GM12878 (cell line): ENCODE measurements around the gene IVD. TPM values are rescaled to one million over a fixed set of nuclear protein-coding genes. Genes with fewer than 3 reads are reported as not detected.

Source experiments
- ATAC-seq: fragments of 200-7000 bp; cut with Tn5 transposase; 3 replicates; pipeline ENCODE4 v1.9.1; 2020; ENCODE audit warnings: mild to moderate bottlenecking, moderate library complexity
- BruUV-seq: library from RNA; stranded (reverse); fragments of 400-500 nt; replicated peaks from 2 replicates; lab custom pipeline; 2021; lab: Mats Ljungman, UMichigan
- CTCF ChIA-PET: fragments of 300-600 bp; sonication (Branson Sonifier 250); formaldehyde crosslinking; extraction: SDS; loops from one replicate; lab custom pipeline; 2021; ENCODE audit warnings: inconsistent platforms; lab: Yijun Ruan, JAX
- POLR2A ChIA-PET: fragments of 350-600 bp; formaldehyde crosslinking; extraction: SDS; loops from one replicate; lab custom pipeline; 2021; ENCODE audit warnings: inconsistent platforms; lab: Charles Lee
- RAD21 ChIA-PET: fragments of 300-600 bp; sonication (Branson Sonifier 250); formaldehyde crosslinking; loops from one replicate; lab custom pipeline; 2023; ENCODE audit warnings: antibody characterized with exemption; ENCODE audit not compliant: unreplicated experiment; lab: Charles Lee
- SMC1A ChIA-PET: fragments of 300-600 bp; sonication (Branson Sonifier 250); formaldehyde crosslinking; loops from one replicate; lab custom pipeline; 2023; ENCODE audit not compliant: unreplicated experiment, uncharacterized antibody; lab: Charles Lee
- DNase-seq: peaks from one replicate; pipeline ENCODE4 v3.0.0-alpha.2; 2011; ENCODE audit warnings: low read depth, low spot score
- FAIRE-seq: peaks from 3 replicates; lab custom pipeline; 2011; peaks lifted over from hg19 to GRCh38; lab: Jason Lieb, UNC
- H2AFZ ChIP-seq: 2 replicates; pipeline ENCODE4 v1.6.0; 2011; ENCODE audit warnings: low read depth, low read length, control low read depth; ENCODE audit not compliant: control insufficient read depth
- H3K27ac ChIP-seq: 2 replicates; pipeline ENCODE4 v1.5.1; 2011; ENCODE audit warnings: control low read depth; ENCODE audit not compliant: control insufficient read depth, insufficient read depth
- H3K27me3 ChIP-seq, 2 experiments: replicated peaks in 1 of 2; 2 replicates each; pipeline versions ENCODE4 v1.6.0 to v1.6.1; 2011; ENCODE audit warnings: low read length in 1 of 2; ENCODE audit not compliant: control insufficient read depth in 2 of 2, insufficient read depth in 2 of 2
- H3K36me3 ChIP-seq, 2 experiments: 2 replicates each; pipeline ENCODE4 v1.5.1; 2011; ENCODE audit warnings: low read length in 1 of 2; ENCODE audit not compliant: control insufficient read depth in 2 of 2, insufficient read depth in 2 of 2
- H3K4me1 ChIP-seq: 2 replicates; pipeline ENCODE4 v1.6.1; 2011; ENCODE audit warnings: mild to moderate bottlenecking, low read length, moderate library complexity, mixed read lengths; ENCODE audit not compliant: control insufficient read depth, insufficient read depth
- H3K4me2 ChIP-seq: 2 replicates; pipeline ENCODE4 v1.6.0; 2011; ENCODE audit warnings: control low read depth; ENCODE audit not compliant: control insufficient read depth, insufficient read depth
- H3K4me3 ChIP-seq: fragments of 200-600 bp; sonication (generic); 2 replicates; pipeline ENCODE4 v1.5.1; 2016
- H3K79me2 ChIP-seq: 2 replicates; pipeline ENCODE4 v1.6.0; 2011; ENCODE audit warnings: low read length; ENCODE audit not compliant: control insufficient read depth, insufficient read depth
- H3K9ac ChIP-seq: 2 replicates; pipeline ENCODE4 v1.8.0; 2011; ENCODE audit warnings: low read length, control low read depth, mixed read lengths; ENCODE audit not compliant: control insufficient read depth, insufficient read depth
- H3K9me3 ChIP-seq: replicated peaks from 3 replicates; pipeline ENCODE4 v1.5.1; 2011; ENCODE audit warnings: mild to moderate bottlenecking, low read length; ENCODE audit not compliant: control insufficient read depth, insufficient read depth
- H4K20me1 ChIP-seq: 2 replicates; pipeline ENCODE4 v1.6.0; 2011; ENCODE audit not compliant: control insufficient read depth, insufficient read depth
- BCL11A ChIP-seq: IDR thresholded peaks from 2 replicates; pipeline ENCODE4 v1.6.1; 2011; ENCODE audit warnings: low read depth, low read length
- FOXK2 ChIP-seq: fragments of 450-650 bp; IDR thresholded peaks from 2 replicates; pipeline ENCODE4 v1.6.1; 2017; ENCODE audit warnings: mild to moderate bottlenecking, moderate library complexity
- GATAD2B ChIP-seq: fragments of 450-650 bp; conservative IDR thresholded peaks from 2 replicates; pipeline ENCODE4 v1.6.1; 2017; ENCODE audit warnings: low read depth, mild to moderate bottlenecking, moderate library complexity
- IKZF1 ChIP-seq: fragments of 450-650 bp; conservative IDR thresholded peaks from 2 replicates; pipeline ENCODE4 v1.6.1; 2017; ENCODE audit warnings: antibody characterized with exemption, mild to moderate bottlenecking
- KAT2A ChIP-seq: conservative IDR thresholded peaks from 2 replicates; pipeline ENCODE4 v1.6.1; 2011; ENCODE audit warnings: low read depth, low read length; ENCODE audit not compliant: control insufficient read depth
- PAX5 ChIP-seq: IDR thresholded peaks from 2 replicates; pipeline ENCODE4 v1.6.1; 2011; ENCODE audit warnings: low read depth, low read length, borderline replicate concordance
- SMAD1 ChIP-seq: fragments of 450-650 bp; IDR thresholded peaks from 2 replicates; pipeline ENCODE4 v1.6.1; 2018; ENCODE audit warnings: mild to moderate bottlenecking, low read depth; ENCODE audit not compliant: partially characterized antibody
- SREBF1 ChIP-seq: IDR thresholded peaks from 2 replicates; pipeline ENCODE4 v1.6.1; 2012; ENCODE audit warnings: mild to moderate bottlenecking, low read length
- WGBS: methylation state at CpG from one replicate; pipeline ENCODE4 v1.1.6; 2016; ENCODE audit warnings: low lambda C conversion rate; ENCODE audit not compliant: insufficient replicate concordance, insufficient coverage; ENCODE audit errors: missing lambda C conversion rate; 5-methylcytosine and 5-hydroxymethylcytosine counted together
- in situ Hi-C: fragments of 300-500 bp; cut with MboI; formaldehyde crosslinking; loops from 9 replicates; pipeline ENCODE4 v1.14.3; 2018; ENCODE audit warnings: mixed read lengths
- intact Hi-C: fragments of 100-400 bp; cut with micrococcal nuclease; formaldehyde crosslinking; loops from one replicate; pipeline ENCODE4 v1.14.2; 2022; ENCODE audit not compliant: unreplicated experiment
- polyA plus RNA-seq, 11 experiments: library from polyadenylated mRNA; depleted of rRNA in 4 of 11; unstranded in 6 of 11; stranded (reverse) in 5 of 11; fragments of >200 nt; fragmentation: Nextera tagmentation in 4 of 11; fragmentation: Illumina TruSeq in 1 of 11; extraction: Ambion mirVana in 4 of 11; extraction: Trizol in 1 of 11; gene quantifications; 1 replicate in 1 of 11; 2 replicates in 10 of 11; pipeline versions ENCODE4 v1.2.1 to v1.2.3, GENCODE V29; 2011 to 2016; ENCODE audit warnings: inconsistent platforms in 2 of 11, missing spikeins in 2 of 11, low read depth in 1 of 11
- total RNA-seq, 4 experiments: library from RNA; depleted of rRNA in 3 of 4; stranded (reverse); fragments of >200 nt in 3 of 4; fragmentation: Illumina TruSeq in 1 of 4; extraction: Trizol in 1 of 4; gene quantifications; 2 replicates each; pipeline versions ENCODE4 v1.2.1 to v1.2.3, GENCODE V29; 2013 to 2021
- TF ChIP-seq, protein P1 (sequence below): fragments of 450-650 bp; IDR thresholded peaks from 2 replicates; pipeline ENCODE4 v1.6.1; 2017; ENCODE audit warnings: antibody characterized with exemption, mild to moderate bottlenecking, moderate library complexity
- TF ChIP-seq, protein P2 (sequence below): fragments of 450-650 bp; IDR thresholded peaks from 2 replicates; pipeline ENCODE4 v1.6.1; 2016; ENCODE audit warnings: mild to moderate bottlenecking
- TF ChIP-seq, protein P3 (sequence below): fragments of 450-650 bp; conservative IDR thresholded peaks from 2 replicates; pipeline ENCODE4 v1.6.1; 2017; ENCODE audit warnings: mild to moderate bottlenecking, moderate library complexity
- TF ChIP-seq, protein P4 (sequence below): IDR thresholded peaks from 2 replicates; pipeline ENCODE4 v1.6.1; 2012; ENCODE audit warnings: low read depth, low read length, improper control_type of control experiment
- TF ChIP-seq, protein P5 (sequence below): fragments of 450-650 bp; formaldehyde crosslinking; IDR thresholded peaks from 2 replicates; pipeline ENCODE4 v1.4.0; 2022; ENCODE audit warnings: mild to moderate bottlenecking, moderate library complexity

The IVD gene
- total and polyA plus RNA-seq, 10 of the 15 experiments (the other 5 are each of a cell fraction or from before 2014, with no cell fraction given), result 5.3 to 59.8 (median 45.7) TPM

DNA sequence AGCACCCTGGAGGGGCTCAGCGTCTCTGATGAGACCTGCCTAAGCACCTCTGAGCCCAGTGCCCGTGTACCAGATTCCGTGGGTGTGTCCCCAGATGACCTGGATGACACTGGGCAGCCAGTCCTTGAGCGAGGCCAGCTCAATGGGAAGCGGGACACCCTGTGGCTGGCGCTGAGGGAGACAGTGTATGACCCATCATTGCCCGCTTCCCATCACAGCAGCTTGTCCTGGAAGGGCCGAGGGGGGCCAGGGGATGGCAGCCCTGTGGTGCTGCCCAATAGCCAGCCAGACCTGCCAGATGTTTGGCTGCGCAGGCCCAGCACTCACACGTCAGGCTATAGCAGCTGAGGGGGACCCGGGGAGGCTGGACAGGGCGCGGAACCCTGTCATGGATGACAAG, 35.6 kb upstream of the IVD start (continued):
- TF ChIP-seq, protein P1, sequence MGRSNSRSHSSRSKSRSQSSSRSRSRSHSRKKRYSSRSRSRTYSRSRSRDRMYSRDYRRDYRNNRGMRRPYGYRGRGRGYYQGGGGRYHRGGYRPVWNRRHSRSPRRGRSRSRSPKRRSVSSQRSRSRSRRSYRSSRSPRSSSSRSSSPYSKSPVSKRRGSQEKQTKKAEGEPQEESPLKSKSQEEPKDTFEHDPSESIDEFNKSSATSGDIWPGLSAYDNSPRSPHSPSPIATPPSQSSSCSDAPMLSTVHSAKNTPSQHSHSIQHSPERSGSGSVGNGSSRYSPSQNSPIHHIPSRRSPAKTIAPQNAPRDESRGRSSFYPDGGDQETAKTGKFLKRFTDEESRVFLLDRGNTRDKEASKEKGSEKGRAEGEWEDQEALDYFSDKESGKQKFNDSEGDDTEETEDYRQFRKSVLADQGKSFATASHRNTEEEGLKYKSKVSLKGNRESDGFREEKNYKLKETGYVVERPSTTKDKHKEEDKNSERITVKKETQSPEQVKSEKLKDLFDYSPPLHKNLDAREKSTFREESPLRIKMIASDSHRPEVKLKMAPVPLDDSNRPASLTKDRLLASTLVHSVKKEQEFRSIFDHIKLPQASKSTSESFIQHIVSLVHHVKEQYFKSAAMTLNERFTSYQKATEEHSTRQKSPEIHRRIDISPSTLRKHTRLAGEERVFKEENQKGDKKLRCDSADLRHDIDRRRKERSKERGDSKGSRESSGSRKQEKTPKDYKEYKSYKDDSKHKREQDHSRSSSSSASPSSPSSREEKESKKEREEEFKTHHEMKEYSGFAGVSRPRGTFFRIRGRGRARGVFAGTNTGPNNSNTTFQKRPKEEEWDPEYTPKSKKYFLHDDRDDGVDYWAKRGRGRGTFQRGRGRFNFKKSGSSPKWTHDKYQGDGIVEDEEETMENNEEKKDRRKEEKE, result no peak
- TF ChIP-seq, all 136 proteins: peak for 0

DNA sequence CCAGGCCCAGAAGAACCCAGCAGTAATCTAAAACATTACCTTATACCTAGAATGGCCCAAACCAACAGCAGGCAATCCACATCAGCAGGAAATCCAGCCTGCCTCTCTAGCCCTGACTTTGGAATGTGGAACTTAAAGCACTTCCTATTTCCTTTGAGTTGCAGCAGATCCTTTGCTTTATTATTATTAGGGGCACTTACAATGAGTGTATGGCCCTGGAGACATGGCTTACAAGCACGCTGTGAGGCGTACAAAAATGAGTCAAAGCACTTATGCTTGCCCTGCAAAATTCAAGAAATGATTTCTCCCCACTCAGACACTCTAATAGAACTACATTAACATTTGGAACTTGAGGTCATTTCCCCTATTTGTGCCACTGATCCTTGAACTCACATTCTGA, 32.6 kb upstream of the IVD start:
- Histone ChIP-seq H3K4me3 (no peak overlapping the region), H3K79me2 (no peaks in the 10 kb centered on the region), H4K20me1 (no peaks in the 10 kb centered on the region), H3K9me3 (no peaks in the 10 kb centered on the region), H2AFZ (no peak overlapping the region), H3K27me3 (peaks cover 3 to 5% of the 10 kb centered on the region in 2 experiments; a peak in 3 of 4 replicates), H3K4me1 (peaks cover 4% of the 10 kb centered on the region), H3K36me3 (no peaks in the 10 kb centered on the region), H3K27ac (no peak overlapping the region), H3K4me2 (no peak overlapping the region), H3K9ac (no peak overlapping the region)
- DNase-seq (no peak), FAIRE-seq (no peak), ATAC-seq (no peak; the same call in 2 of the 3 replicates)
- in situ Hi-C loops, result no loop called here
- RAD21 ChIA-PET, result no interaction called here
- POLR2A ChIA-PET, result no interaction called here
- 3% methylated on average over 2 of the region's 2 CpGs for WGBS
- SMC1A ChIA-PET, result no interaction called here
- intact Hi-C loops, result no loop called here
- CTCF ChIA-PET, result interaction anchor here (1.2 to 2.0 kb wide), 5 partner anchors 14 to 36 kb away, joined by 4 to 13 read pairs (median 5); partner anchors contain the start of gene IVD
- no TSS peak for BruUV-seq
- TF ChIP-seq SREBF1, result no peak
- no peak for TF ChIP-seq IKZF1
- TF ChIP-seq, protein P2, sequence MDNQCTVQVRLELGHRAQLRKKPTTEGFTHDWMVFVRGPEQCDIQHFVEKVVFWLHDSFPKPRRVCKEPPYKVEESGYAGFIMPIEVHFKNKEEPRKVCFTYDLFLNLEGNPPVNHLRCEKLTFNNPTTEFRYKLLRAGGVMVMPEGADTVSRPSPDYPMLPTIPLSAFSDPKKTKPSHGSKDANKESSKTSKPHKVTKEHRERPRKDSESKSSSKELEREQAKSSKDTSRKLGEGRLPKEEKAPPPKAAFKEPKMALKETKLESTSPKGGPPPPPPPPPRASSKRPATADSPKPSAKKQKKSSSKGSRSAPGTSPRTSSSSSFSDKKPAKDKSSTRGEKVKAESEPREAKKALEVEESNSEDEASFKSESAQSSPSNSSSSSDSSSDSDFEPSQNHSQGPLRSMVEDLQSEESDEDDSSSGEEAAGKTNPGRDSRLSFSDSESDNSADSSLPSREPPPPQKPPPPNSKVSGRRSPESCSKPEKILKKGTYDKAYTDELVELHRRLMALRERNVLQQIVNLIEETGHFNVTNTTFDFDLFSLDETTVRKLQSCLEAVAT, result no peak
- TF ChIP-seq, protein P3, sequence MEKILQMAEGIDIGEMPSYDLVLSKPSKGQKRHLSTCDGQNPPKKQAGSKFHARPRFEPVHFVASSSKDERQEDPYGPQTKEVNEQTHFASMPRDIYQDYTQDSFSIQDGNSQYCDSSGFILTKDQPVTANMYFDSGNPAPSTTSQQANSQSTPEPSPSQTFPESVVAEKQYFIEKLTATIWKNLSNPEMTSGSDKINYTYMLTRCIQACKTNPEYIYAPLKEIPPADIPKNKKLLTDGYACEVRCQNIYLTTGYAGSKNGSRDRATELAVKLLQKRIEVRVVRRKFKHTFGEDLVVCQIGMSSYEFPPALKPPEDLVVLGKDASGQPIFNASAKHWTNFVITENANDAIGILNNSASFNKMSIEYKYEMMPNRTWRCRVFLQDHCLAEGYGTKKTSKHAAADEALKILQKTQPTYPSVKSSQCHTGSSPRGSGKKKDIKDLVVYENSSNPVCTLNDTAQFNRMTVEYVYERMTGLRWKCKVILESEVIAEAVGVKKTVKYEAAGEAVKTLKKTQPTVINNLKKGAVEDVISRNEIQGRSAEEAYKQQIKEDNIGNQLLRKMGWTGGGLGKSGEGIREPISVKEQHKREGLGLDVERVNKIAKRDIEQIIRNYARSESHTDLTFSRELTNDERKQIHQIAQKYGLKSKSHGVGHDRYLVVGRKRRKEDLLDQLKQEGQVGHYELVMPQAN, result no peak
- no peak for TF ChIP-seq PAX5
- no peak for TF ChIP-seq FOXK2
- TF ChIP-seq BCL11A, result no peak
- TF ChIP-seq, protein P4, sequence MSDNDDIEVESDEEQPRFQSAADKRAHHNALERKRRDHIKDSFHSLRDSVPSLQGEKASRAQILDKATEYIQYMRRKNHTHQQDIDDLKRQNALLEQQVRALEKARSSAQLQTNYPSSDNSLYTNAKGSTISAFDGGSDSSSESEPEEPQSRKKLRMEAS, result no peak
- no peak for TF ChIP-seq KAT2A
- no peak for TF ChIP-seq SMAD1
- TF ChIP-seq GATAD2B, result no peak
- TF ChIP-seq, protein P5, sequence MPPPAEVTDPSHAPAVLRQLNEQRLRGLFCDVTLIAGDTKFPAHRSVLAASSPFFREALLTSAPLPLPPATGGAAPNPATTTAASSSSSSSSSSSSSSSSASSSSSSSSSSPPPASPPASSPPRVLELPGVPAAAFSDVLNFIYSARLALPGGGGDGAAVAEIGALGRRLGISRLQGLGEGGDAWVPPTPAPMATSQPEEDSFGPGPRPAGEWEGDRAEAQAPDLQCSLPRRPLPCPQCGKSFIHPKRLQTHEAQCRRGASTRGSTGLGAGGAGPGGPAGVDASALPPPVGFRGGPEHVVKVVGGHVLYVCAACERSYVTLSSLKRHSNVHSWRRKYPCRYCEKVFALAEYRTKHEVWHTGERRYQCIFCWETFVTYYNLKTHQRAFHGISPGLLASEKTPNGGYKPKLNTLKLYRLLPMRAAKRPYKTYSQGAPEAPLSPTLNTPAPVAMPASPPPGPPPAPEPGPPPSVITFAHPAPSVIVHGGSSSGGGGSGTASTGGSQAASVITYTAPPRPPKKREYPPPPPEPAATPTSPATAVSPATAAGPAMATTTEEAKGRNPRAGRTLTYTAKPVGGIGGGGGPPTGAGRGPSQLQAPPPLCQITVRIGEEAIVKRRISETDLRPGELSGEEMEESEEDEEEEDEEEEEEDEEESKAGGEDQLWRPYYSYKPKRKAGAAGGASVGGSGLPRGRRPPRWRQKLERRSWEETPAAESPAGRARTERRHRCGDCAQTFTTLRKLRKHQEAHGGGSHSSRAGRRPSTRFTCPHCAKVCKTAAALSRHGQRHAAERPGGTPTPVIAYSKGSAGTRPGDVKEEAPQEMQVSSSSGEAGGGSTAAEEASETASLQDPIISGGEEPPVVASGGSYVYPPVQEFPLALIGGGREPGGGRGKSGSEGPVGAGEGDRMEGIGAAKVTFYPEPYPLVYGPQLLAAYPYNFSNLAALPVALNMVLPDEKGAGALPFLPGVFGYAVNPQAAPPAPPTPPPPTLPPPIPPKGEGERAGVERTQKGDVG (CRISPR knock-in tag), result no peak
